HG03066 (cell line): ENCODE measurements around the gene TNPO2.

ENCODE experiments used
- ATAC-seq: cut with Tn5 transposase; IDR thresholded peaks from one replicate; pipeline ENCODE4 v1.9.1; 2021; ENCODE audit warnings: low read depth; ENCODE audit not compliant: unreplicated experiment

TNPO2 gene

DNA sequence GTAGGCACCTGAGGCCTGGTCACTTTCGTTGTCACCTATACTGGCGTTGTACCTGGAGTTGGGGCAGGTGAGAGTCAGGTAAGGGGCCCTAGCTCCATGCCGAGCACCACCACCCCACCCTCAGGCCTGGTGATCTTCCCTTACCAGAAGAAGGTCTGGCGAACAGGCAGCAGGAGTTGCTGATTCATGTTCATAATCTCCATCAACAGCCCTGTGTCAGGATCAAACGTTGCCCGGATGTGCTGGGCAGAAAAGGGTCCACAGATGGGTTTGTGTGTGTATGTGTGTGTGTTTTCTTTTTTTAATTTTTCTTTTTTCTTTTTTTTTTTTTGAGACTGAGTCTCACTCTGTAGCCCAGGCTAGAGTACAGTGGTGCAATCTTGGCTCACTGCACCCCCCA is 71.5 kb downstream of the TNPO2 start:
- ATAC-seq = no peak

DNA sequence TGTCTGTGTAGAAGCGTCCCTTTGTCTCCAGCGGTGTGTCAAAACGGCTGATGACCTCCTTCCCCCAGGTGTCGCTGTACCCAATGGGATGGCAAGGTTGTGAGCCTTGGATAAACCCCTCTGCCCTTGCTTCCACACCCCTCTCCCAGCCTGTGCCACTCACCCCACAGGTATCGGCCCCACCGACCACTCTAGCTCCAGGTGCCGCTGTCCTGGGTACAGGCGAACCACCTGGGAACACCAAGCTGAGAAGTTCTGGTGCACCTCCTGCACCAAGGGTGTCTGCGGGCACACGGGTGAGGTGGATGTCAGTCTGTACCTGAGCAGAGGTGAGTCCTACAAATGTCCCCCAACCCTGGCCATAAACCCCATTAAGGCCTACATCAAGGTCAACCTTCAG is 73.8 kb downstream of the TNPO2 start:
- ATAC-seq = no peak
